ENCODE measurements around the gene SLC4A4.

DNA sequence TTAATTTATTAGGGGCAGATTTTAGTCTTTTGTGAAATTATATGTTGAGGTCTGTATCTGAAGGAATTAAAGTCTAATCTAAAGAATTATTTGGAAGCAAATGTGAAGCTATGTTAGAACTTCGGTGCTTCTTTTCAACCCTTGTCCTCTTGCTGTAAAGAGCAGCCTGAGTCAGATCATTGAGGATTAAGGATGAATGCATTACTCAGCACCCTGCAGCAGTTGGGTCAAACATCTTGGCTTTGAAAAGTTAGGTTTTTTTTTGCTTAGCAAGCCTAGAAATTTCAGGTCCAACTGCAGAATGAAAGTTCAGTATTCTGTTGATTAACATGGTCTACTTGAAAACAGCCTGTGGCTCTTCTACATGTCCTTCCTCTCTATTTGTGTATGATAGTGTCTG, 57.6 kb downstream of the SLC4A4 start:
- TF ChIP-seq, protein P1, sequence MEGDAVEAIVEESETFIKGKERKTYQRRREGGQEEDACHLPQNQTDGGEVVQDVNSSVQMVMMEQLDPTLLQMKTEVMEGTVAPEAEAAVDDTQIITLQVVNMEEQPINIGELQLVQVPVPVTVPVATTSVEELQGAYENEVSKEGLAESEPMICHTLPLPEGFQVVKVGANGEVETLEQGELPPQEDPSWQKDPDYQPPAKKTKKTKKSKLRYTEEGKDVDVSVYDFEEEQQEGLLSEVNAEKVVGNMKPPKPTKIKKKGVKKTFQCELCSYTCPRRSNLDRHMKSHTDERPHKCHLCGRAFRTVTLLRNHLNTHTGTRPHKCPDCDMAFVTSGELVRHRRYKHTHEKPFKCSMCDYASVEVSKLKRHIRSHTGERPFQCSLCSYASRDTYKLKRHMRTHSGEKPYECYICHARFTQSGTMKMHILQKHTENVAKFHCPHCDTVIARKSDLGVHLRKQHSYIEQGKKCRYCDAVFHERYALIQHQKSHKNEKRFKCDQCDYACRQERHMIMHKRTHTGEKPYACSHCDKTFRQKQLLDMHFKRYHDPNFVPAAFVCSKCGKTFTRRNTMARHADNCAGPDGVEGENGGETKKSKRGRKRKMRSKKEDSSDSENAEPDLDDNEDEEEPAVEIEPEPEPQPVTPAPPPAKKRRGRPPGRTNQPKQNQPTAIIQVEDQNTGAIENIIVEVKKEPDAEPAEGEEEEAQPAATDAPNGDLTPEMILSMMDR (IDR thresholded peaks at IDR 0.05): no peak
- TF ChIP-seq POLR2A (IDR thresholded peaks at IDR 0.05) (no peak), POLR2AphosphoS5 (IDR thresholded peaks at IDR 0.05; ENCODE audit: insufficient read depth in 1 of 2, low read depth in 1 of 2) (no peak)

All from vagina (tissue), 2 donors.